SK-N-SH (cell line): ENCODE data around the gene TTC9. TPM values are rescaled to one million over a fixed set of nuclear protein-coding genes. Genes with fewer than 3 reads are reported as not detected.

ENCODE experiments used
- CTCF ChIA-PET: fragments of 300-600, 350-600 bp; formaldehyde crosslinking; extraction: SDS; loops from one replicate; lab custom pipeline; 2021; lab: Yijun Ruan, JAX
- POLR2A ChIA-PET: fragments of 350-600 bp; sonication (Branson Sonifier 250); formaldehyde crosslinking; extraction: SDS; loops from one replicate; lab custom pipeline; 2020; ENCODE audit warnings: antibody characterized with exemption, inconsistent platforms; lab: Yijun Ruan, JAX
- DNase-seq: peaks from one replicate; pipeline ENCODE4 v3.0.0; 2012
- H2AFZ ChIP-seq: fragments of 200-600 bp; sonication (generic); 2 replicates; pipeline ENCODE4 v1.8.1; 2016; ENCODE audit warnings: antibody characterized with exemption, mild to moderate bottlenecking, low read depth
- H3F3A ChIP-seq: fragments of 200-600 bp; sonication (generic); replicated peaks from 2 replicates; pipeline ENCODE3; 2016; ENCODE audit warnings: antibody characterized with exemption, mild to moderate bottlenecking; ENCODE audit not compliant: insufficient read depth
- H3K27ac ChIP-seq, 2 experiments: fragments of 200-500 bp in 1 of 2; fragments of 200-600 bp in 1 of 2; sonication (Bioruptor generic) in 1 of 2; sonication (generic), shearing (Covaris generic) in 1 of 2; 2 replicates each; pipeline versions ENCODE4 v1.5.1 to v1.6.1; 2014 to 2016; ENCODE audit warnings: low read depth in 2 of 2, inconsistent platforms in 1 of 2, low read length in 1 of 2, mild to moderate bottlenecking in 1 of 2, mixed read lengths in 1 of 2
- H3K27me3 ChIP-seq: fragments of 200-600 bp; sonication (generic), shearing (Covaris generic); 2 replicates; pipeline ENCODE4 v1.6.1; 2016; ENCODE audit warnings: mixed run types; ENCODE audit not compliant: insufficient read depth
- H3K36me3 ChIP-seq, 2 experiments: fragments of 200-500 bp in 1 of 2; fragments of 200-600 bp in 1 of 2; sonication (Bioruptor generic) in 1 of 2; sonication (generic) in 1 of 2; replicated peaks in 1 of 2; 2 replicates each; pipeline versions ENCODE3 to v1.5.1; 2014 to 2016; ENCODE audit warnings: low read length in 1 of 2, mild to moderate bottlenecking in 1 of 2; ENCODE audit not compliant: insufficient read depth in 2 of 2, control insufficient read depth in 1 of 2
- H3K4me1 ChIP-seq, 2 experiments: fragments of 200-500 bp in 1 of 2; fragments of 200-600 bp in 1 of 2; sonication (Bioruptor generic) in 1 of 2; sonication (generic), shearing (Covaris generic) in 1 of 2; 2 replicates each; pipeline versions ENCODE4 v1.5.1 to v1.6.1; 2014 to 2016; ENCODE audit warnings: low read depth in 1 of 2, low read length in 1 of 2, mixed run types in 1 of 2; ENCODE audit not compliant: insufficient read depth in 2 of 2, control insufficient read depth in 1 of 2
- H3K4me2 ChIP-seq: fragments of 200-600 bp; sonication (generic), shearing (Covaris generic); 2 replicates; pipeline ENCODE4 v1.6.1; 2017; ENCODE audit warnings: mixed run types
- H3K4me3 ChIP-seq, 2 experiments: fragments of 200-500 bp in 1 of 2; fragments of 200-600 bp in 1 of 2; sonication (Bioruptor generic) in 1 of 2; sonication (generic), shearing (Covaris generic) in 1 of 2; 2 replicates each; pipeline versions ENCODE4 v1.5.1 to v1.8.1; 2014 to 2016; ENCODE audit warnings: low read depth in 2 of 2, inconsistent platforms in 1 of 2, low read length in 1 of 2, mild to moderate bottlenecking in 1 of 2, mixed read lengths in 1 of 2, moderate library complexity in 1 of 2
- H3K79me2 ChIP-seq: fragments of 200-600 bp; sonication (generic); 2 replicates; pipeline ENCODE4 v1.8.1; 2017; ENCODE audit warnings: mild to moderate bottlenecking; ENCODE audit not compliant: insufficient read depth
- H3K9ac ChIP-seq: fragments of 200-600 bp; sonication (generic); 2 replicates; pipeline ENCODE4 v1.6.1; 2017; ENCODE audit warnings: mixed run types
- H3K9me2 ChIP-seq: fragments of 200-600 bp; sonication (generic); 2 replicates; pipeline ENCODE4 v1.6.1; 2017; ENCODE audit warnings: mixed run types
- H3K9me3 ChIP-seq: fragments of 200-600 bp; sonication (generic); 2 replicates; pipeline ENCODE4 v1.6.1; 2017; ENCODE audit warnings: mixed run types, mild to moderate bottlenecking, moderate library complexity
- H4K20me1 ChIP-seq: fragments of 200-600 bp; sonication (generic); 2 replicates; pipeline ENCODE4 v1.6.1; 2017; ENCODE audit warnings: mild to moderate bottlenecking, mixed run types; ENCODE audit not compliant: insufficient read depth
- CHD2 ChIP-seq: fragments of 150-350 bp; IDR thresholded peaks from 2 replicates; pipeline ENCODE4 v1.6.1; 2018; ENCODE audit warnings: low read length; ENCODE audit not compliant: partially characterized antibody
- EP300 ChIP-seq, 2 experiments: IDR thresholded peaks; 2 replicates each; pipeline versions ENCODE4 v1.4.0 to v1.6.1; 2012; ENCODE audit warnings: borderline replicate concordance in 1 of 2, low read depth in 1 of 2, low read length in 1 of 2
- EZH2phosphoT487 ChIP-seq: fragments of 200-600 bp; sonication (generic); IDR thresholded peaks from 2 replicates; pipeline ENCODE4 v1.6.1; 2017; ENCODE audit warnings: low read depth, mixed run types, mild to moderate bottlenecking, antibody characterized with exemption, moderate library complexity, borderline replicate concordance
- FOSL2 ChIP-seq: IDR thresholded peaks from 2 replicates; pipeline ENCODE4 v1.4.0; 2012; ENCODE audit warnings: low read depth, mild to moderate bottlenecking, moderate library complexity, borderline replicate concordance
- FOXJ3 ChIP-seq: sonication (generic); formaldehyde crosslinking; IDR thresholded peaks from 2 replicates; pipeline ENCODE4 v1.5.1; 2020; ENCODE audit warnings: mild to moderate bottlenecking, missing genetic modification reagents
- FOXM1 ChIP-seq: IDR thresholded peaks from 2 replicates; pipeline ENCODE4 v1.4.0; 2012; ENCODE audit warnings: low read depth, mild to moderate bottlenecking
- GABPA ChIP-seq: IDR thresholded peaks from 2 replicates; pipeline ENCODE4 v1.4.0; 2012; ENCODE audit warnings: low read depth, mild to moderate bottlenecking
- IRF3 ChIP-seq: fragments of 150-350 bp; IDR thresholded peaks from 2 replicates; pipeline ENCODE4 v1.6.1; 2016; ENCODE audit warnings: mild to moderate bottlenecking, low read depth, low read length
- MAX ChIP-seq: IDR thresholded peaks from 2 replicates; pipeline ENCODE4 v1.4.0; 2012; ENCODE audit warnings: low read depth
- MXI1 ChIP-seq: IDR thresholded peaks from 2 replicates; pipeline ENCODE4 v1.6.1; 2012; ENCODE audit warnings: mild to moderate bottlenecking, low read depth, low read length, improper control_type of control experiment
- NFIC ChIP-seq: IDR thresholded peaks from 2 replicates; pipeline ENCODE4 v1.4.0; 2012; ENCODE audit warnings: borderline replicate concordance
- NRF1 ChIP-seq: IDR thresholded peaks from 2 replicates; pipeline ENCODE4 v1.6.1; 2012; ENCODE audit warnings: low read depth, mild to moderate bottlenecking, low read length
- PBX3 ChIP-seq: IDR thresholded peaks from 2 replicates; pipeline ENCODE4; 2012
- RAD21 ChIP-seq: IDR thresholded peaks from 2 replicates; pipeline ENCODE4 v1.6.1; 2012; ENCODE audit warnings: mild to moderate bottlenecking, low read length
- RFX5 ChIP-seq: IDR thresholded peaks from 2 replicates; pipeline ENCODE4 v1.6.1; 2012; ENCODE audit warnings: mild to moderate bottlenecking, improper control_type of control experiment, low read length
- RXRA ChIP-seq: IDR thresholded peaks from 2 replicates; pipeline ENCODE4 v1.4.0; 2012; ENCODE audit warnings: low read depth, mild to moderate bottlenecking, borderline replicate concordance
- SIN3A ChIP-seq: IDR thresholded peaks from 2 replicates; pipeline ENCODE4 v1.6.1; 2012; ENCODE audit warnings: low read depth, mild to moderate bottlenecking, low read length, moderate library complexity, borderline replicate concordance
- SMC3 ChIP-seq: IDR thresholded peaks from 2 replicates; pipeline ENCODE4 v1.6.1; 2012; ENCODE audit warnings: low read depth, low read length, improper control_type of control experiment
- TCF12 ChIP-seq: IDR thresholded peaks from 2 replicates; pipeline ENCODE4 v1.4.0; 2012
- TEAD4 ChIP-seq: IDR thresholded peaks from 2 replicates; pipeline ENCODE4 v1.4.0; 2012; ENCODE audit warnings: mild to moderate bottlenecking, borderline replicate concordance; ENCODE audit not compliant: insufficient read depth
- WGBS: methylation state at CpG from one replicate; pipeline ENCODE4 v1.1.6; 2017; ENCODE audit warnings: low lambda C conversion rate; 5-methylcytosine and 5-hydroxymethylcytosine counted together
- polyA plus RNA-seq, 3 experiments: library from polyadenylated mRNA; depleted of rRNA; stranded (reverse); fragments of >200 nt; gene quantifications; 2 replicates each; pipeline ENCODE4 v1.2.3, GENCODE V29; 2012
- TF ChIP-seq, protein P1 (sequence below): IDR thresholded peaks from 2 replicates; pipeline ENCODE4 v1.4.0; 2012; ENCODE audit warnings: low read depth, borderline replicate concordance

The TTC9 gene
- polyA plus RNA-seq, 1 of the 3 experiments (the other 2 are of a cell fraction) = 0.33 TPM

DNA sequence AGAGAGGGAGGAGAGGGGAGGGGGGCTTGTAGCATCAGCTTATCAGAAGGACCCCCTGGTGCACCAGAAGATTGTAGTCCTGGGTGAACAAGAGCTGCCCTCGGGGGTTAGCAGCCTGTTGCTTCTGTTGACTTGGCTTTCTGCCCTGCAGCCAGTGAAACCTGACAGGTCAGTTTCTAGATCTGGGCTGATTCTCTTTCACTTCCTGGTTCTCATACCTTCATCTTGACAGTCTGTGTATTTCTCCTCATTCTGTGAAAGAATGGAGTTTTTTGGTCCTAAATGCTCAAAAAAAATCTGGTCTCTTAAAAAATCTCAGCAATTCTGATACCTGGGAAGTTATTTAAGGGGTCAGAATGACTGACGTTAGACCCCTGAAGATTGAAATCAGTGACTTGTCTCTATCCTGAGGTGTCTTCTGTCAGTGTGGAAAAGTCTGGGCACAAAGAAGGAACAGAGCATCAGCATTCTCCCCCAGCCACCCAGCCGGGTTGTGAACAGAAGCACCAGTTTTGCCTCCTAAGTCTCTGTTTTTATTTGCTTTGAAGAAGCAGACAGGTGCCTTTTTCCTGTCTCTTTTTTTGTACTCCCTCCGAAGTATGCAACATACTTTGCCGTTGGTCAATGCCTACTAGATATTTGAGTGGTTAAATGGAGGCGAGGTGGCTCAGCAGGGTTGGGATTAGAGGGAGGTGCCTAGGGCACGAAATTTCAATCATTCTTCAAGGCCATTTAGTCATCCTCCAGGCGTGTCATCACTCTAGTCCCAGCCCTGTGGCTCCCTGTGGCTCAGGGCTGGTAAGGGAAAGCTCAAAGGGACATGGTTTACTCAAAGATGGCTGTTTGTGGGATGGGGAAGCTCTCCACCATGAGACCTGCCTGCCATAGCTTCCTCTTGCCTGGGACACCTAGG lies 24.0 kb downstream of the TTC9 start:
- Histone ChIP-seq H3K9me2 (no peaks in the 10 kb centered on the region), H3K9ac (no peak overlapping the region), H3K27ac (no peak overlapping the region), H3F3A (no peaks in the 10 kb centered on the region), H2AFZ (no peak overlapping the region), H4K20me1 (no peaks in the 10 kb centered on the region), H3K4me1 (peaks cover 0 to 13% of the 10 kb centered on the region in 2 experiments; a peak in 1 of 4 replicates), H3K27me3 (no peaks in the 10 kb centered on the region), H3K36me3 (no peaks in the 10 kb centered on the region), H3K4me2 (no peak overlapping the region), H3K9me3 (no peaks in the 10 kb centered on the region), H3K4me3 (no peak overlapping the region), H3K79me2 (no peaks in the 10 kb centered on the region)
- ChIA-PET CTCF (interaction anchor here (1.0 kb wide), 1 partner anchor 14 kb away, joined by 3 read pairs; no protein-coding TSS in a partner anchor), POLR2A (interaction anchor here (0.9 kb wide), 1 partner anchor 11 kb away, joined by 3 read pairs; no protein-coding TSS in a partner anchor)
- 46% methylated on average over 8 of the region's 8 CpGs for WGBS
- no peak for TF ChIP-seq FOXJ3 (CRISPR knock-in tag)
- no peak for TF ChIP-seq FOSL2
- TF ChIP-seq RXRA = no peak
- no peak for TF ChIP-seq MXI1
- TF ChIP-seq GABPA = no peak
- TF ChIP-seq TCF12 = no peak
- no peak for TF ChIP-seq NFIC
- no peak for TF ChIP-seq FOXM1
- no peak for DNase-seq

DNA sequence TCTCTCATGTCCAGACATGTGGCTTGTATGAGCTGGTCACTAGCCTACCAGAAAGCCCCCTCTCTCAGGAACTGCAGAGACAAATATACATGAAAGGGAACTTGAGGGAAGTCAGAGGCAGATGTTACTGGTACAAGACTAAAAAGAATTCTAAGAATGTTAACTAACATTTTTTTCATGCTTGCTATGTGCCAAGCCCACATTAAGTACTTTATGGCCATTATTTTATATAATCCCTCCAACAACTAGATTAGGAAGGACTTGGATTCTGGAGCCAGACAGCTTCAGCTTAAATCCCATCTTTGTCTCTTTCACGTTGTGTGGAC lies 24.6 kb downstream of the TTC9 start:
- Histone ChIP-seq H3K36me3 (no peaks in the 10 kb centered on the region), H3K9me2 (no peaks in the 10 kb centered on the region), H3K9ac (no peak overlapping the region), H3F3A (no peaks in the 10 kb centered on the region), H3K4me3 (no peak overlapping the region), H4K20me1 (no peaks in the 10 kb centered on the region), H3K4me1 (peaks cover 0 to 11% of the 10 kb centered on the region in 2 experiments; a peak in 1 of 4 replicates), H3K79me2 (no peaks in the 10 kb centered on the region), H2AFZ (no peak overlapping the region), H3K9me3 (no peaks in the 10 kb centered on the region), H3K27me3 (no peaks in the 10 kb centered on the region), H3K27ac (no peak overlapping the region), H3K4me2 (no peak overlapping the region)
- POLR2A ChIA-PET = no interaction called here
- 45% methylated on average over 1 of the region's 1 CpG for WGBS
- no peak for DNase-seq
- CTCF ChIA-PET = interaction anchor here (1.0 kb wide), 1 partner anchor 14 kb away, joined by 3 read pairs; no protein-coding TSS in a partner anchor
- TF ChIP-seq EZH2phosphoT487 (no peak), CHD2 (no peak), RFX5 (no peak), MXI1 (no peak), SMC3 (no peak), TEAD4 (no peak), PBX3 (no peak), IRF3 (no peak), NRF1 (no peak), FOSL2 (no peak), FOXM1 (no peak), TCF12 (no peak), RAD21 (no peak), EP300 (IDR thresholded peaks at IDR 0.05; ENCODE audit: borderline replicate concordance in 1 of 2, low read depth in 1 of 2, low read length in 1 of 2) (no peak), SIN3A (no peak), MAX (no peak), RXRA (no peak)
- TF ChIP-seq, protein P1, sequence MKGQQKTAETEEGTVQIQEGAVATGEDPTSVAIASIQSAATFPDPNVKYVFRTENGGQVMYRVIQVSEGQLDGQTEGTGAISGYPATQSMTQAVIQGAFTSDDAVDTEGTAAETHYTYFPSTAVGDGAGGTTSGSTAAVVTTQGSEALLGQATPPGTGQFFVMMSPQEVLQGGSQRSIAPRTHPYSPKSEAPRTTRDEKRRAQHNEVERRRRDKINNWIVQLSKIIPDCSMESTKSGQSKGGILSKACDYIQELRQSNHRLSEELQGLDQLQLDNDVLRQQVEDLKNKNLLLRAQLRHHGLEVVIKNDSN = no peak
